ENCODE data around the gene ARHGEF16. TPM values are rescaled to one million over a fixed set of nuclear protein-coding genes. Genes with fewer than 3 reads are reported as not detected.

The ARHGEF16 gene
- total RNA-seq, 2 experiments from 2014 or later: 0.11 to 0.22 TPM

- no peaks in the 10 kb centered on the region for H3K27me3 Mint-ChIP-seq
- POLR2A ChIA-PET: no interaction called here
Measured at GRCh38 chr1:3480369-3480719, 25.9 kb downstream of the ARHGEF16 start.

GRCh38 chr1:3481046-3481445 lies 26.6 kb downstream of the ARHGEF16 start:
- Histone ChIP-seq H3K27ac (ENCODE audit: low read depth in 1 of 2, low read length in 2 of 2) (no peak overlapping the region), H3K4me1 (ENCODE audit: insufficient read depth, low read length) (no peaks in the 10 kb centered on the region), H3K27me3 (ENCODE audit: control insufficient read depth in 1 of 2, insufficient read depth in 2 of 2, low read length in 2 of 2) (peaks cover 0 to 3% of the 10 kb centered on the region in 2 experiments), H3K36me3 (ENCODE audit: insufficient read depth, low read length) (no peaks in the 10 kb centered on the region), H3K9me3 (ENCODE audit: control insufficient read depth in 1 of 2, insufficient read depth in 1 of 2, low read length in 2 of 2) (peaks cover 0 to 10% of the 10 kb centered on the region in 2 experiments), H3K4me3 (ENCODE audit: low read length) (no peak overlapping the region)
- H3K36me3 Mint-ChIP-seq (ENCODE audit: low read depth): no peaks in the 10 kb centered on the region
- H3K27ac Mint-ChIP-seq: no peak overlapping the region
- CTCF ChIA-PET: no interaction called here
- ATAC-seq (ENCODE audit: poor library complexity) (no peak), DNase-seq (no peak)
- no peak for TF ChIP-seq CTCF (IDR thresholded peaks at IDR 0.05)
- H3K4me3 Mint-ChIP-seq: no peak overlapping the region
- H3K27me3 Mint-ChIP-seq: no peaks in the 10 kb centered on the region
- POLR2A ChIA-PET: no interaction called here
- intact Hi-C loops (cut with DNase I, micrococcal nuclease): no loop called here
- H3K9me3 Mint-ChIP-seq: no peaks in the 10 kb centered on the region
- H3K4me1 Mint-ChIP-seq (ENCODE audit: low read depth): no peaks in the 10 kb centered on the region

More at GRCh38 chr1:3480369-3480719, 25.9 kb downstream of the ARHGEF16 start:
- peaks cover 0 to 3% of the 10 kb centered on the region in 2 experiments for H3K27me3 ChIP-seq (ENCODE audit: control insufficient read depth in 1 of 2, insufficient read depth in 2 of 2, low read length in 2 of 2)
- no peaks in the 10 kb centered on the region for H3K36me3 ChIP-seq (ENCODE audit: insufficient read depth, low read length)
- CTCF ChIA-PET: no interaction called here
- no peak for TF ChIP-seq CTCF (IDR thresholded peaks at IDR 0.05)
- Mint-ChIP-seq H3K36me3 (ENCODE audit: low read depth) (no peaks in the 10 kb centered on the region), H3K4me3 (no peak overlapping the region), H3K9me3 (no peaks in the 10 kb centered on the region), H3K27ac (no peak overlapping the region), H3K4me1 (ENCODE audit: low read depth) (no peaks in the 10 kb centered on the region)
- intact Hi-C loops (cut with DNase I, micrococcal nuclease): no loop called here
- DNase-seq: no peak
- H3K27ac ChIP-seq (ENCODE audit: low read depth in 1 of 2, low read length in 2 of 2): no peak overlapping the region
- peaks cover 0 to 10% of the 10 kb centered on the region in 2 experiments for H3K9me3 ChIP-seq (ENCODE audit: control insufficient read depth in 1 of 2, insufficient read depth in 1 of 2, low read length in 2 of 2)
- H3K4me1 ChIP-seq (ENCODE audit: insufficient read depth, low read length): no peaks in the 10 kb centered on the region
- H3K4me3 ChIP-seq (ENCODE audit: low read length): no peak overlapping the region
- ATAC-seq (ENCODE audit: poor library complexity): no peak

- H3K36me3 Mint-ChIP-seq (ENCODE audit: low read depth): no peaks in the 10 kb centered on the region
- H3K9me3 ChIP-seq (ENCODE audit: control insufficient read depth in 1 of 2, insufficient read depth in 1 of 2, low read length in 2 of 2): peaks cover 0 to 13% of the 10 kb centered on the region in 2 experiments
- peaks cover 0 to 3% of the 10 kb centered on the region in 2 experiments for H3K27me3 ChIP-seq (ENCODE audit: control insufficient read depth in 1 of 2, insufficient read depth in 2 of 2, low read length in 2 of 2)
- DNase-seq (no peak), ATAC-seq (ENCODE audit: poor library complexity) (no peak)
- TF ChIP-seq CTCF (IDR thresholded peaks at IDR 0.05): no peak
- no peak overlapping the region for H3K4me3 ChIP-seq (ENCODE audit: low read length)
- H3K27me3 Mint-ChIP-seq: no peaks in the 10 kb centered on the region
- H3K9me3 Mint-ChIP-seq: no peaks in the 10 kb centered on the region
- H3K4me1 Mint-ChIP-seq (ENCODE audit: low read depth): no peaks in the 10 kb centered on the region
- H3K36me3 ChIP-seq (ENCODE audit: insufficient read depth, low read length): no peaks in the 10 kb centered on the region
- ChIA-PET POLR2A (no interaction called here), CTCF (no interaction called here)
- H3K27ac Mint-ChIP-seq: no peak overlapping the region
- intact Hi-C loops (cut with DNase I, micrococcal nuclease): loop anchor here in 1 of 2 experiments (2.0 kb wide), 1 partner anchor 29 kb away; no protein-coding TSS in a partner anchor
- no peaks in the 10 kb centered on the region for H3K4me1 ChIP-seq (ENCODE audit: insufficient read depth, low read length)
- H3K4me3 Mint-ChIP-seq: no peak overlapping the region
- H3K27ac ChIP-seq (ENCODE audit: low read depth in 1 of 2, low read length in 2 of 2): no peak overlapping the region
Measured at GRCh38 chr1:3481836-3482375, 27.4 kb downstream of the ARHGEF16 start.

Measured in CD4-positive, alpha-beta T cell (primary cell).